ENCODE results near the gene MLH3. TPM values are rescaled to one million over a fixed set of nuclear protein-coding genes. Genes with fewer than 3 reads are reported as not detected.

Gene MLH3
- total RNA-seq, 1 donor from 2014 or later, result 27.2 TPM

DNA sequence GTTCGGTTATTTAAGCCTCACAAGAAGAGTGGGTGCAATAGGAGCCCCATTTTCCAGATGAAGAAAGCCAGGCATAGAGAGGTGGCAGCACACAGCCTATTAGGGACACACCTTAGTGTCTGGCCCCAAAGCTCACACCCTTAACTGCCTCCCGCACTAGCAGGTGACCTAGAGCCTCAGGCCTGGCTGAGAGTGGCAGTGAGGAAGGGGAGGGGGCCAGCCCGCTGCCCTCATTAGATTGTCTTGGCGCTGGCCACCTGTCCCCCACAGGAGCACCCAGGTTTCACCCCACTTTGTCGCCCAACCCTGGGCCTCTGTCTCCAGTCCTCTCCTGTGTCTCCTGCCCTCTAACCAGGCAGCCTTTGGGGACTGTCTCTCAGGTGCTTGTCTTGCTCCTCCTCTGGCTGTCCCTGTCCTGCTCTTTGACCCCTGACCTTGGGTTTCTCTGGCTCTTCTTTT lies 77.3 kb downstream of the MLH3 start:
- Histone ChIP-seq H3K4me3 (no peak overlapping the region), H3K27ac (no peak overlapping the region), H3K36me3 (no peaks in the 10 kb centered on the region), H3K9me3 (no peaks in the 10 kb centered on the region), H3K27me3 (ENCODE audit: low read depth) (no peaks in the 10 kb centered on the region), H3K4me1 (peaks cover 16% of the 10 kb centered on the region)
- TF ChIP-seq CTCF (IDR thresholded peaks at IDR 0.05), result no peak
- DNase-seq (no peak), ATAC-seq (no peak)
- intact Hi-C loops (cut with DNase I), result no loop called here

- no peak for DNase-seq
- no peak for TF ChIP-seq CTCF (IDR thresholded peaks at IDR 0.05)
- H3K4me3 ChIP-seq, result no peak overlapping the region
- H3K9me3 ChIP-seq, result no peaks in the 10 kb centered on the region
- peak overlapping the region; percentile 3 for H3K27ac ChIP-seq
- H3K4me1 ChIP-seq, result peaks cover 16% of the 10 kb centered on the region
- H3K27me3 ChIP-seq (ENCODE audit: low read depth), result no peaks in the 10 kb centered on the region
- intact Hi-C loops (cut with DNase I), result no loop called here
- no peaks in the 10 kb centered on the region for H3K36me3 ChIP-seq
- ATAC-seq, result peak; percentile 41
Measured at GRCh38 chr14:74973003-74973653, 78.1 kb downstream of the MLH3 start.

- no peaks in the 10 kb centered on the region for H3K27me3 ChIP-seq (ENCODE audit: low read depth)
- no peak overlapping the region for H3K27ac ChIP-seq
- intact Hi-C loops (cut with DNase I), result no loop called here
- DNase-seq (no peak), ATAC-seq (no peak)
- H3K36me3 ChIP-seq, result no peaks in the 10 kb centered on the region
- H3K9me3 ChIP-seq, result no peaks in the 10 kb centered on the region
- no peak overlapping the region for H3K4me3 ChIP-seq
- H3K4me1 ChIP-seq, result peaks cover 8% of the 10 kb centered on the region
- no peak for TF ChIP-seq CTCF (IDR thresholded peaks at IDR 0.05)
Measured at GRCh38 chr14:74968811-74969210, 82.5 kb downstream of the MLH3 start.

DNA sequence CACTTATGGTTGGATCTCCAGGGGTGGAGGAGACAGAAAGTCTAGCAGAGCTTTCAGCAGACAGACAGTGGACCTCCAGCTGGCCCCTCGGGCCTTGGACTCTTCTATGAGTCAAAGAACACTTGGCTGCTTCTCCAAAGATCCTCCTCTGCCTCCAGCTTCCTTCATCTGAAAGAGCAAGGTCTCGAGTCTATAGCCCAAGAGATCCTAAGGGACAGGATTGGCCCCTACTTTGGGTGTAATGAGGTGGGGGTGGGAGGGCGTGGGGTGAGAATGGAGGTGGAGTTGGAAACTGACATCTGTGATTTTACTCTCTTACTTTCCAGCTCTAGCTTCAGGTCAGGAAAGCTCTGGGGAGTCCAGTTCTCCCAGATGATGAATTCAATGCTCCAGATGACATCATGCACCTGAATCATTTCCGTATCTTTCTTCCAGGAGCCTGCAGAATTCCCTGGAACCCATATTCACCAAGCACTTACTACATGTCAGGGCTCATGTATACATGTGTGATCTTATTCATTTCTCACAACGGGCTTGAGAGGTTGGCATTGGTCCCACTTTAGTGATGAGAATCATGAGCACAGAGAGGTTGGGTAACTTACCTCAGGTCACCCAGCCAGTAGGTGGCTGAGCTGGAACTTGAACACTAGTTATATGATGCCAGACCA lies 85.6 kb downstream of the MLH3 start:
- H3K9me3 ChIP-seq, result no peaks in the 10 kb centered on the region
- H3K27me3 ChIP-seq (ENCODE audit: low read depth), result no peaks in the 10 kb centered on the region
- peaks cover 9% of the 10 kb centered on the region for H3K4me1 ChIP-seq
- TF ChIP-seq CTCF (IDR thresholded peaks at IDR 0.05), result no peak
- no peaks in the 10 kb centered on the region for H3K36me3 ChIP-seq
- intact Hi-C loops (cut with DNase I), result no loop called here
- no peak overlapping the region for H3K4me3 ChIP-seq
- no peak for ATAC-seq
- DNase-seq, result no peak
- no peak overlapping the region for H3K27ac ChIP-seq

DNA sequence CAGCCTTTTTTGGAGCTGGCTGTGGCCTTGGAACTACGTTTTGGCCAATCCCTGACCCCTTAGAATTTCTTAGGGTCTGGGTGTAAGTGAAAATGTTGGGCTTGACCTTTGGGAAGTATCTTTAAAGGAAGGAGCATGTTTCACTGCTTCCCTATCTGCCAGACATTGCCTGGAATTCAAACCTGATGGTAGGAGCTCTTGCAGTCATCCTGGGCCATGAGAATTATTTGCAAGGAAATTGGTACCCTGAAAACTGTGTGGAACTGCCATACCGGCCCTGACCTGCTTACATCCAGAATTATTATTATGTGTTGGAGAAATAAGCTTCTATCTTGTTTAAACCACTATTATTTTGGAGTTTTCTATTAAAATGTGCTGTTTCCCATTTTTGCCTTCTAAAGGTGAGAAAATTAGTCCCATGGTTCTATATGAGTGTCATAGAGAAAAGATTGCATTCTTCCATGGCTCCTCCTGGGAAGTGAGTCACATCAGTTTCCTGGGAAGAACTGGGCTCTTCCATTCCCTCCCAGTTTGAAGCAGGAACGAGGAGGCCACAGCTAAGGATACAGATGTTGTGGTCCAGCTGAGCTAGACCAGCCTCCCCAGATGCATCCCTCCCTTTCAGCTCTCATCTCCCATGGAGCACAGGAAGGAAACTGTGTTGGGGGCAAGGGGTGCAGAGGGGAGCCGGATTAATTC lies 86.3 kb downstream of the MLH3 start:
- Histone ChIP-seq H3K27me3 (ENCODE audit: low read depth) (no peaks in the 10 kb centered on the region), H3K4me1 (peaks cover 9% of the 10 kb centered on the region), H3K4me3 (no peak overlapping the region), H3K9me3 (no peaks in the 10 kb centered on the region), H3K27ac (no peak overlapping the region), H3K36me3 (no peaks in the 10 kb centered on the region)
- ATAC-seq (no peak), DNase-seq (no peak)
- no peak for TF ChIP-seq CTCF (IDR thresholded peaks at IDR 0.05)
- intact Hi-C loops (cut with DNase I), result no loop called here

Other genes starting within 250 kb of the MLH3 start
- gene PROX2, start 175.3 kb downstream of the MLH3 start, total RNA-seq, result 0.12 TPM
- gene DLST, start 169.6 kb downstream of the MLH3 start, total RNA-seq, result 82.7 TPM
- 2.0 TPM for gene RPS6KL1, start 128.2 kb downstream of the MLH3 start, total RNA-seq
- gene PGF, start 95.9 kb downstream of the MLH3 start, total RNA-seq, result 3.0 TPM
- 30.4 TPM for gene EIF2B2, start 48.5 kb downstream of the MLH3 start, total RNA-seq
- 19.7 TPM for gene ACYP1, start 12.6 kb upstream of the MLH3 start, total RNA-seq
- gene ZC2HC1C, start 18.2 kb upstream of the MLH3 start, total RNA-seq, result 4.7 TPM
- 97.7 TPM for gene NEK9, start 75.6 kb upstream of the MLH3 start, total RNA-seq
- gene TMED10, start 125.1 kb upstream of the MLH3 start, total RNA-seq, result 286 TPM
- 302 TPM for gene FOS, start 227.4 kb upstream of the MLH3 start, total RNA-seq